HepG2 (cell line): ENCODE measurements around the gene DQX1. TPM values are rescaled to one million over a fixed set of nuclear protein-coding genes. Genes with fewer than 3 reads are reported as not detected.

Source experiments
- CBFB ChIP-seq: sonication (generic); formaldehyde crosslinking; IDR thresholded peaks from 2 replicates; pipeline ENCODE4 v1.4.0; 2020; ENCODE audit warnings: missing genetic modification reagents
- CEBPG ChIP-seq: IDR thresholded peaks from 2 replicates; pipeline ENCODE4 v1.6.1; 2016
- HMG20B ChIP-seq: conservative IDR thresholded peaks from 2 replicates; pipeline ENCODE4 v1.6.1; 2016; ENCODE audit warnings: missing genetic modification reagents, missing compliant biosample characterization
- HNRNPL ChIP-seq: fragments of 200-400 bp; formaldehyde crosslinking; IDR thresholded peaks from 2 replicates; pipeline ENCODE4 v1.6.1; 2017; ENCODE audit warnings: mild to moderate bottlenecking, low read depth, low read length
- KAT7 ChIP-seq: IDR thresholded peaks from 2 replicates; pipeline ENCODE4 v1.6.1; 2018; ENCODE audit warnings: borderline replicate concordance, missing compliant biosample characterization
- MED8 ChIP-seq: sonication (generic); formaldehyde crosslinking; IDR thresholded peaks from 2 replicates; pipeline ENCODE4 v1.8.1; 2023; ENCODE audit warnings: mild to moderate bottlenecking, missing genetic modification reagents; ENCODE audit not compliant: insufficient replicate concordance
- MYNN ChIP-seq: sonication (generic); formaldehyde crosslinking; IDR thresholded peaks from 2 replicates; pipeline ENCODE4 v1.4.0; 2020; ENCODE audit warnings: mild to moderate bottlenecking, low read depth, missing genetic modification reagents
- MZF1 ChIP-seq: sonication (generic); formaldehyde crosslinking; IDR thresholded peaks from 2 replicates; pipeline ENCODE4 v1.8.1; 2023; ENCODE audit warnings: mild to moderate bottlenecking, missing genetic modification reagents, borderline replicate concordance
- NFIB ChIP-seq: sonication (generic); formaldehyde crosslinking; IDR thresholded peaks from 2 replicates; pipeline ENCODE4 v1.9.0; 2021; ENCODE audit warnings: missing genetic modification reagents, mild to moderate bottlenecking, borderline replicate concordance
- TEAD2 ChIP-seq: sonication (generic); formaldehyde crosslinking; IDR thresholded peaks from 2 replicates; pipeline ENCODE4 v1.9.0; 2021; ENCODE audit warnings: missing genetic modification reagents
- TGIF2 ChIP-seq: IDR thresholded peaks from 2 replicates; pipeline ENCODE4 v1.6.1; 2016; ENCODE audit warnings: control low read depth, missing compliant biosample characterization
- ZBED4 ChIP-seq: sonication (generic); formaldehyde crosslinking; IDR thresholded peaks from 2 replicates; pipeline ENCODE4 v1.4.0; 2020; ENCODE audit warnings: missing genetic modification reagents, borderline replicate concordance
- ZGPAT ChIP-seq: IDR thresholded peaks from 2 replicates; pipeline ENCODE4 v1.6.1; 2016; ENCODE audit warnings: mild to moderate bottlenecking
- ZNF121 ChIP-seq: sonication (generic); formaldehyde crosslinking; IDR thresholded peaks from 2 replicates; pipeline ENCODE4 v1.5.0; 2020; ENCODE audit warnings: mild to moderate bottlenecking, missing genetic modification reagents
- ZNF34 ChIP-seq: sonication (generic); formaldehyde crosslinking; IDR thresholded peaks from 2 replicates; pipeline ENCODE4 v1.4.0; 2020; ENCODE audit warnings: mild to moderate bottlenecking, missing genetic modification reagents, borderline replicate concordance
- ZNF550 ChIP-seq: sonication (generic); formaldehyde crosslinking; IDR thresholded peaks from 2 replicates; pipeline ENCODE4 v1.4.0; 2020; ENCODE audit warnings: mild to moderate bottlenecking, missing genetic modification reagents, borderline replicate concordance
- ZNF720 ChIP-seq: sonication (generic); formaldehyde crosslinking; IDR thresholded peaks from 2 replicates; pipeline ENCODE4 v1.4.0; 2020; ENCODE audit warnings: missing genetic modification reagents
- ZNF878 ChIP-seq: sonication (generic); formaldehyde crosslinking; IDR thresholded peaks from 2 replicates; pipeline ENCODE4 v1.8.1; 2023; ENCODE audit warnings: mild to moderate bottlenecking, missing genetic modification reagents, moderate library complexity
- ZNF891 ChIP-seq: sonication (generic); formaldehyde crosslinking; IDR thresholded peaks from 2 replicates; pipeline ENCODE4 v1.5.0; 2020; ENCODE audit warnings: mild to moderate bottlenecking, missing genetic modification reagents
- polyA plus RNA-seq, 8 experiments: library from polyadenylated mRNA; depleted of rRNA in 3 of 8; stranded (reverse) in 7 of 8; unstranded in 1 of 8; fragments of >200 nt; fragmentation: Illumina TruSeq in 4 of 8; extraction: Trizol in 4 of 8; gene quantifications; 2 replicates each; pipeline versions ENCODE4 v1.2.1 to v1.2.3, GENCODE V29; 2011 to 2016; ENCODE audit warnings: low read depth in 4 of 8, missing spikeins in 1 of 8, mixed read lengths in 1 of 8; ENCODE audit not compliant: insufficient read depth in 1 of 8
- total RNA-seq, 5 experiments: library from RNA; depleted of rRNA; stranded (reverse); fragments of >200 nt; fragmentation: Illumina TruSeq; extraction: Trizol; gene quantifications; 2 replicates each; pipeline ENCODE4 v1.2.3, GENCODE V29; 2016; ENCODE audit warnings: low read depth in 1 of 5
- TF ChIP-seq, protein P1 (sequence below): sonication (generic); formaldehyde crosslinking; IDR thresholded peaks from 2 replicates; pipeline ENCODE4 v1.5.1; 2020; ENCODE audit warnings: missing genetic modification reagents, mild to moderate bottlenecking, borderline replicate concordance

Gene DQX1
- total and polyA plus RNA-seq, 2 of the 13 experiments (the other 11 are each of a cell fraction or from before 2014, with no cell fraction given): 27.6 to 89.8 TPM

DNA sequence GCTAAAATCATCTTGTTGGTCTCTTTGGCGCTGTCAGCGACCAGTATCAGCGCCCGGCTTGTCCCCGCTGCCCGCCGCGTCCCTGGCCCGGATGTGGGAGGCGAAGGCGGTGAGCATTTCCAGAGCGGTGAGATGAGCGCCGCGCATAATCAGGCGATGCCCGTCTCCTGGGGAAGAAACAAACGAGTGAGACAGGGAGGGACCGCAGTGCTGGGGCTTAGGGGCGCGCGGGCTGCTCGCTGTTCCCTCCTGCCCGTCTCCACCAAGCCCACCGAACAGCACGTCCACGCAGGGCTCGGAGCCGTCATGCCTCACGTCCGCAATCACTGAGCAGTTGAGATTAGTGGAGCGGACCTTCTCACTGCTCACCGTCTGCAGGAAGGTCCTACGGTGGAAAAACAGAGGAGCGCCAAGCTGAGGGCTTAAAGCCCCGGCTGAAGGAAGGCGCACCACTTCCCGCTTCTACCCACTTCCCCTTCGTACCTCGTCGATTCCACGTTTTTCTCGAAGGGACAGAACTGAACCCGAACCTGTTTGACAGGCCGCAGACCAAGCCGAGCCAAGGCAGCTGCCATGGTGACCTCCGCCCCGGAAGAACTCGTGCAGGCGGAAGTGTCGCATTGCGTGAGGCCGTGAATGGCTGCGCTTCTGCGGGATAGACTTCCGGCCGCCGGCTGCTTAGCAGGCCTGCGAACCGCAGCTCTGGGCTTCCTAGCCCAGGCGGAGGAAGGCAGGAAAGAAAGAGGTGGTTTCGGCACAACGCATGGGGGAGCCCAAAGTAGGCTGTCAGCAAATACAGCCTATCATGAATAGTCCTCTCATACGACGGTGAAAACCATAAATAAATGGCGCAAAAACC is 53.7 kb downstream of the DQX1 start, which contains the start of gene MRPL53 (continued):
- TF ChIP-seq ZGPAT (CRISPR knock-in tag): peak; percentile 95
- no peak for TF ChIP-seq NFIB
- peak; percentile 81 for TF ChIP-seq CEBPG (CRISPR knock-in tag)
- TF ChIP-seq MED8 (CRISPR knock-in tag): peak; percentile 90
- TF ChIP-seq TEAD2 (CRISPR knock-in tag): no peak
- peak; percentile 88 for TF ChIP-seq ZNF34 (CRISPR knock-in tag)
- peak; percentile 86; the same call in 1 of the 2 replicates for TF ChIP-seq MZF1 (CRISPR knock-in tag)
- TF ChIP-seq ZNF891 (CRISPR knock-in tag): peak; percentile 97
- peak; percentile 96 for TF ChIP-seq CBFB (CRISPR knock-in tag)
- peak; percentile 61; the same call in 1 of the 2 replicates for TF ChIP-seq HNRNPL
- TF ChIP-seq ZNF550 (CRISPR knock-in tag): peak; percentile 18
- TF ChIP-seq TGIF2: peak; percentile 94
- TF ChIP-seq KAT7 (CRISPR knock-in tag): peak; percentile 90
- peak; percentile 70; the same call in 1 of the 2 replicates for TF ChIP-seq ZNF878 (CRISPR knock-in tag)
- TF ChIP-seq, protein P1, sequence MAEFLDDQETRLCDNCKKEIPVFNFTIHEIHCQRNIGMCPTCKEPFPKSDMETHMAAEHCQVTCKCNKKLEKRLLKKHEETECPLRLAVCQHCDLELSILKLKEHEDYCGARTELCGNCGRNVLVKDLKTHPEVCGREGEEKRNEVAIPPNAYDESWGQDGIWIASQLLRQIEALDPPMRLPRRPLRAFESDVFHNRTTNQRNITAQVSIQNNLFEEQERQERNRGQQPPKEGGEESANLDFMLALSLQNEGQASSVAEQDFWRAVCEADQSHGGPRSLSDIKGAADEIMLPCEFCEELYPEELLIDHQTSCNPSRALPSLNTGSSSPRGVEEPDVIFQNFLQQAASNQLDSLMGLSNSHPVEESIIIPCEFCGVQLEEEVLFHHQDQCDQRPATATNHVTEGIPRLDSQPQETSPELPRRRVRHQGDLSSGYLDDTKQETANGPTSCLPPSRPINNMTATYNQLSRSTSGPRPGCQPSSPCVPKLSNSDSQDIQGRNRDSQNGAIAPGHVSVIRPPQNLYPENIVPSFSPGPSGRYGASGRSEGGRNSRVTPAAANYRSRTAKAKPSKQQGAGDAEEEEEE (CRISPR knock-in tag): peak; percentile 78
- TF ChIP-seq HMG20B (CRISPR knock-in tag): peak; percentile 28; the same call in 1 of the 2 replicates
- TF ChIP-seq MYNN (CRISPR knock-in tag): peak; percentile 58; the same call in 1 of the 2 replicates
- TF ChIP-seq ZNF121 (CRISPR knock-in tag): peak; percentile 41
- TF ChIP-seq ZBED4 (CRISPR knock-in tag): peak; percentile 88; the same call in 1 of the 2 replicates
- TF ChIP-seq ZNF720 (CRISPR knock-in tag): peak; percentile 93; the same call in 1 of the 2 replicates
